K562 (cell line): ENCODE measurements around the gene SESN2. TPM values are rescaled to one million over a fixed set of nuclear protein-coding genes. Genes with fewer than 3 reads are reported as not detected.
A peak's percentile ranks its signal among the peaks of the same experiment; 100 is the strongest.

ENCODE experiments used
- ATF7 ChIP-seq: fragments of 450-650 bp; IDR thresholded peaks from 2 replicates; pipeline ENCODE4 v1.7.1; 2014; ENCODE audit warnings: mild to moderate bottlenecking, moderate library complexity
- EP300 ChIP-seq: IDR thresholded peaks from 2 replicates; pipeline ENCODE4 v1.6.1; 2012; ENCODE audit warnings: low read length, improper control_type of control experiment
- EZH2 ChIP-seq: IDR thresholded peaks from 2 replicates; pipeline ENCODE4 v1.6.1; 2012; ENCODE audit warnings: low read depth, mild to moderate bottlenecking, inconsistent platforms, low read length, borderline replicate concordance
- FOXA3 ChIP-seq, 2 experiments: fragments of 450-650 bp in 1 of 2; sonication (generic) in 1 of 2; formaldehyde crosslinking; IDR thresholded peaks in 1 of 2; conservative IDR thresholded peaks in 1 of 2; 2 replicates each; pipeline versions ENCODE4 v1.4.0 to v1.8.0; 2020 to 2022; ENCODE audit warnings: mild to moderate bottlenecking in 2 of 2, missing genetic modification reagents in 1 of 2
- GABPA ChIP-seq: fragments of 200-800 bp; sonication (Bioruptor generic); conservative IDR thresholded peaks from 2 replicates; pipeline ENCODE4 v1.6.1; 2016; ENCODE audit warnings: low read depth, missing genetic modification characterization, missing compliant biosample characterization
- GABPB1 ChIP-seq: sonication (generic); formaldehyde crosslinking; IDR thresholded peaks from 2 replicates; pipeline ENCODE4 v1.8.0; 2022; ENCODE audit warnings: mild to moderate bottlenecking, missing genetic modification reagents
- HDAC2 ChIP-seq: fragments of 450-650 bp; IDR thresholded peaks from 2 replicates; pipeline ENCODE4 v1.6.1; 2016; ENCODE audit warnings: mild to moderate bottlenecking
- MAFF ChIP-seq: IDR thresholded peaks from 2 replicates; pipeline ENCODE4 v1.6.1; 2012; ENCODE audit warnings: low read length, improper control_type of control experiment
- MEF2A ChIP-seq: IDR thresholded peaks from 2 replicates; pipeline ENCODE4 v1.6.1; 2011; ENCODE audit warnings: low read depth, mild to moderate bottlenecking, low read length, moderate library complexity; ENCODE audit not compliant: control insufficient read depth
- NR2C2 ChIP-seq, 2 experiments: fragments of 200-800 bp in 1 of 2; sonication (Bioruptor generic) in 1 of 2; sonication (generic) in 1 of 2; formaldehyde crosslinking in 1 of 2; IDR thresholded peaks; 2 replicates each; pipeline versions ENCODE4 v1.6.1 to v1.8.0; 2016 to 2022; ENCODE audit warnings: mild to moderate bottlenecking in 1 of 2, missing compliant biosample characterization in 1 of 2, missing genetic modification characterization in 1 of 2, missing genetic modification reagents in 1 of 2
- NR3C1 ChIP-seq: sonication (generic); formaldehyde crosslinking; IDR thresholded peaks from 2 replicates; pipeline ENCODE4 v1.8.1; 2022; ENCODE audit warnings: missing genetic modification reagents
- PHB2 ChIP-seq: fragments of 450-650 bp; IDR thresholded peaks from 2 replicates; pipeline ENCODE4 v1.6.1; 2017; ENCODE audit warnings: low read depth
- POLR2H ChIP-seq: IDR thresholded peaks from 2 replicates; pipeline ENCODE4 v1.6.1; 2016; ENCODE audit warnings: missing genetic modification characterization, low read depth, mild to moderate bottlenecking, control low read depth, missing compliant biosample characterization, moderate library complexity
- RREB1 ChIP-seq: fragments of 250-450 bp; sonication (Bioruptor Pico); IDR thresholded peaks from 2 replicates; pipeline ENCODE4 v1.4.0; 2020
- ZKSCAN3 ChIP-seq: fragments of 250-450 bp; sonication (Bioruptor Pico); IDR thresholded peaks from 2 replicates; pipeline ENCODE4 v1.4.0; 2020
- ZNF280A ChIP-seq: fragments of 450-650 bp; IDR thresholded peaks from 2 replicates; pipeline ENCODE4 v1.6.1; 2018; ENCODE audit warnings: mild to moderate bottlenecking, low read depth; ENCODE audit not compliant: partially characterized antibody
- ZNF57 ChIP-seq: fragments of 450-650 bp; formaldehyde crosslinking; IDR thresholded peaks from 2 replicates; pipeline ENCODE4 v1.4.0; 2020; ENCODE audit warnings: mild to moderate bottlenecking, moderate library complexity
- ZNF764 ChIP-seq: fragments of 250-450 bp; sonication (Bioruptor Pico); IDR thresholded peaks from 2 replicates; pipeline ENCODE4 v1.4.0; 2020; ENCODE audit warnings: low read depth, mild to moderate bottlenecking, moderate library complexity
- ZNF830 ChIP-seq: fragments of 250-450 bp; sonication (Bioruptor Pico); IDR thresholded peaks from 2 replicates; pipeline ENCODE4 v1.5.0; 2021; ENCODE audit warnings: mild to moderate bottlenecking
- polyA plus RNA-seq, 8 experiments: library from polyadenylated mRNA; depleted of rRNA in 4 of 8; stranded (reverse) in 5 of 8; unstranded in 3 of 8; fragments of >200 nt; fragmentation: Nextera tagmentation in 2 of 8; fragmentation: Illumina TruSeq in 1 of 8; extraction: Ambion mirVana in 2 of 8; extraction: Trizol in 1 of 8; gene quantifications; 2 replicates each; pipeline versions ENCODE4 v1.2.1 to v1.2.3, GENCODE V29; 2011 to 2014; ENCODE audit warnings: inconsistent platforms in 1 of 8, missing spikeins in 1 of 8
- total RNA-seq, 7 experiments: library from RNA; depleted of rRNA in 6 of 7; stranded (reverse); fragments of >200 nt in 6 of 7; fragmentation: Illumina TruSeq in 2 of 7; extraction: Trizol in 2 of 7; gene quantifications; 2 replicates each; pipeline versions ENCODE4 v1.2.1 to v1.2.3, GENCODE V29; 2011 to 2021; ENCODE audit warnings: low replicate concordance in 1 of 7
- TF ChIP-seq, protein P1 (sequence below): sonication (generic); formaldehyde crosslinking; IDR thresholded peaks from 2 replicates; pipeline ENCODE4 v1.8.0; 2022; ENCODE audit warnings: mild to moderate bottlenecking, low read depth, missing genetic modification reagents

The SESN2 gene
- total and polyA plus RNA-seq, 9 of the 15 experiments (the other 6 are each of a cell fraction or from before 2014, with no cell fraction given), result 3.7 to 71.3 (median 16.8) TPM

- TF ChIP-seq NR3C1 (CRISPR knock-in tag) (no peak), MEF2A (no peak), EZH2 (no peak), ZNF57 (CRISPR knock-in tag) (no peak), RREB1 (CRISPR knock-in tag) (peak; percentile 79; the same call in 1 of the 2 replicates), GABPA (tag) (no peak), ZNF764 (no peak), NR2C2 (CRISPR knock-in tag; IDR thresholded peaks at IDR 0.05) (no peak), NR2C2 (tag; IDR thresholded peaks at IDR 0.05) (no peak), ZKSCAN3 (CRISPR knock-in tag) (no peak), ATF7 (no peak), MAFF (peak; percentile 42; the same call in 1 of the 2 replicates), POLR2H (no peak), HDAC2 (no peak), FOXA3 (CRISPR knock-in tag; conservative IDR thresholded peaks at IDR 0.05 in 1 of 2, IDR thresholded peaks at IDR 0.05 in 1 of 2) (peak in 1 of 2 experiments; percentile 15; a peak in 1 of 4 replicates), ZNF830 (no peak), PHB2 (no peak), EP300 (peak; percentile 60), ZNF280A (no peak), GABPB1 (no peak)
- TF ChIP-seq, protein P1, sequence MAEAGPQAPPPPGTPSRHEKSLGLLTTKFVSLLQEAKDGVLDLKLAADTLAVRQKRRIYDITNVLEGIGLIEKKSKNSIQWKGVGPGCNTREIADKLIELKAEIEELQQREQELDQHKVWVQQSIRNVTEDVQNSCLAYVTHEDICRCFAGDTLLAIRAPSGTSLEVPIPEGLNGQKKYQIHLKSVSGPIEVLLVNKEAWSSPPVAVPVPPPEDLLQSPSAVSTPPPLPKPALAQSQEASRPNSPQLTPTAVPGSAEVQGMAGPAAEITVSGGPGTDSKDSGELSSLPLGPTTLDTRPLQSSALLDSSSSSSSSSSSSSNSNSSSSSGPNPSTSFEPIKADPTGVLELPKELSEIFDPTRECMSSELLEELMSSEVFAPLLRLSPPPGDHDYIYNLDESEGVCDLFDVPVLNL (CRISPR knock-in tag), result no peak
Observed at GRCh38 chr1:28248273-28249012, 10.9 kb upstream of the SESN2 start (continued).
